IMR-90 (cell line): ENCODE measurements around the gene PRKAG1. TPM values are rescaled to one million over a fixed set of nuclear protein-coding genes. Genes with fewer than 3 reads are reported as not detected.

Experiments
- ATAC-seq: fragments of 200-7000 bp; cut with Tn5 transposase; 2 replicates; pipeline ENCODE4 v1.9.1; 2020; ENCODE audit warnings: low read depth, mild to moderate bottlenecking, moderate library complexity
- BruUV-seq: library from RNA; stranded (reverse); fragments of 400-500 nt; replicated peaks from 2 replicates; lab custom pipeline; 2021; lab: Mats Ljungman, UMichigan
- CTCF ChIA-PET: fragments of 300-600 bp; formaldehyde crosslinking; extraction: SDS; loops from one replicate; lab custom pipeline; 2021; ENCODE audit warnings: antibody characterized with exemption; lab: Yijun Ruan, JAX
- POLR2A ChIA-PET: fragments of 300-600 bp; sonication (Branson Sonifier 250); formaldehyde crosslinking; loops from one replicate; lab custom pipeline; 2022; ENCODE audit warnings: antibody characterized with exemption; ENCODE audit not compliant: unreplicated experiment; lab: Charles Lee
- DNase-seq: peaks from one replicate; pipeline ENCODE4 v3.0.0; 2013
- H2AFZ ChIP-seq: replicated peaks from 2 replicates; pipeline ENCODE3; 2013; ENCODE audit warnings: low read length, mild to moderate bottlenecking; ENCODE audit not compliant: poor library complexity
- H2AK5ac ChIP-seq: 2 replicates; pipeline ENCODE4 v1.6.1; 2013; ENCODE audit warnings: low read depth, low read length, inconsistent platforms
- H2AK9ac ChIP-seq: replicated peaks from 2 replicates; pipeline ENCODE3; 2013; ENCODE audit warnings: mild to moderate bottlenecking, low read depth, low read length, moderate library complexity; ENCODE audit not compliant: poor library complexity
- H2BK120ac ChIP-seq: 2 replicates; pipeline ENCODE4 v1.6.1; 2013; ENCODE audit warnings: low read depth, low read length, inconsistent platforms
- H2BK15ac ChIP-seq: 3 replicates; pipeline ENCODE4 v1.6.1; 2013; ENCODE audit warnings: low read depth, low read length, inconsistent platforms
- H2BK20ac ChIP-seq: 2 replicates; pipeline ENCODE4 v1.6.1; 2013; ENCODE audit warnings: low read depth, mild to moderate bottlenecking, inconsistent platforms, low read length, moderate library complexity
- H2BK5ac ChIP-seq: 2 replicates; pipeline ENCODE4 v1.6.1; 2013; ENCODE audit warnings: mild to moderate bottlenecking, low read depth, low read length, inconsistent platforms; ENCODE audit not compliant: poor library complexity, severe bottlenecking
- H3K14ac ChIP-seq: replicated peaks from 2 replicates; pipeline ENCODE4 v1.6.1; 2013; ENCODE audit warnings: low read depth, low read length, inconsistent platforms
- H3K18ac ChIP-seq: 2 replicates; pipeline ENCODE4 v1.6.1; 2013; ENCODE audit warnings: low read depth, low read length, control low read depth
- H3K23ac ChIP-seq: 2 replicates; pipeline ENCODE4 v1.6.1; 2013; ENCODE audit warnings: low read depth, low read length, inconsistent platforms
- H3K27ac ChIP-seq: 2 replicates; pipeline ENCODE4 v1.5.1; 2013; ENCODE audit warnings: mild to moderate bottlenecking, control low read depth, low read length; ENCODE audit not compliant: insufficient read depth
- H3K27me3 ChIP-seq: 2 replicates; pipeline ENCODE4 v1.6.1; 2013; ENCODE audit warnings: low read length; ENCODE audit not compliant: control insufficient read depth, insufficient read depth
- H3K36me3 ChIP-seq: 2 replicates; pipeline ENCODE4 v1.6.1; 2013; ENCODE audit warnings: low read length, mixed read lengths; ENCODE audit not compliant: control insufficient read depth, insufficient read depth
- H3K4ac ChIP-seq: 2 replicates; pipeline ENCODE4 v1.6.1; 2013; ENCODE audit warnings: low read depth, low read length, inconsistent platforms
- H3K4me1 ChIP-seq: 2 replicates; pipeline ENCODE4 v1.6.1; 2013; ENCODE audit warnings: low read length, mixed read lengths; ENCODE audit not compliant: control insufficient read depth, insufficient read depth
- H3K4me2 ChIP-seq: 2 replicates; pipeline ENCODE4 v1.6.1; 2013; ENCODE audit warnings: low read depth, mild to moderate bottlenecking, control low read depth, low read length, moderate library complexity
- H3K4me3 ChIP-seq: 2 replicates; pipeline ENCODE4 v1.5.1; 2013; ENCODE audit warnings: low read depth, mild to moderate bottlenecking, control low read depth, low read length, moderate library complexity; ENCODE audit not compliant: insufficient read depth
- H3K56ac ChIP-seq: 2 replicates; pipeline ENCODE4 v1.6.1; 2013; ENCODE audit warnings: low read length, inconsistent platforms; ENCODE audit not compliant: insufficient read depth; ENCODE audit errors: extremely low read depth
- H3K79me1 ChIP-seq, 2 experiments: 2 replicates each; pipeline ENCODE4 v1.6.1; 2013; ENCODE audit warnings: low read length in 2 of 2, inconsistent platforms in 1 of 2, low read depth in 1 of 2
- H3K9ac ChIP-seq: 2 replicates; pipeline ENCODE4 v1.6.1; 2013; ENCODE audit warnings: low read depth, low read length, control low read depth
- H3K9me1 ChIP-seq: 2 replicates; pipeline ENCODE4 v1.6.1; 2013; ENCODE audit warnings: low read length, inconsistent platforms; ENCODE audit not compliant: insufficient read depth
- H3K9me3 ChIP-seq: 2 replicates; pipeline ENCODE4 v1.6.1; 2013; ENCODE audit warnings: low read length; ENCODE audit not compliant: control insufficient read depth, insufficient read depth
- H4K20me1 ChIP-seq: 2 replicates; pipeline ENCODE4 v1.6.1; 2013; ENCODE audit warnings: low read length, inconsistent platforms; ENCODE audit not compliant: insufficient read depth
- H4K5ac ChIP-seq: 2 replicates; pipeline ENCODE4 v1.6.1; 2013; ENCODE audit warnings: mild to moderate bottlenecking, low read depth, low read length, control low read depth
- H4K8ac ChIP-seq, 2 experiments: 2 replicates each; pipeline ENCODE4 v1.6.1; 2013; ENCODE audit warnings: low read depth in 2 of 2, low read length in 2 of 2, control low read depth in 1 of 2, inconsistent platforms in 1 of 2
- H4K91ac ChIP-seq: 2 replicates; pipeline ENCODE4 v1.6.1; 2013; ENCODE audit warnings: low read depth, low read length, inconsistent platforms; ENCODE audit not compliant: insufficient read depth
- CEBPB ChIP-seq: IDR thresholded peaks from 2 replicates; pipeline ENCODE4 v1.6.1; 2012; ENCODE audit warnings: low read depth, low read length, improper control_type of control experiment
- CHD1 ChIP-seq: IDR thresholded peaks from 2 replicates; pipeline ENCODE4 v1.6.1; 2012; ENCODE audit warnings: low read depth, low read length, improper control_type of control experiment
- MAFK ChIP-seq: IDR thresholded peaks from 2 replicates; pipeline ENCODE4 v1.6.1; 2012; ENCODE audit warnings: low read depth, low read length, improper control_type of control experiment
- NFE2L2 ChIP-seq: fragments of 150-350 bp; IDR thresholded peaks from 2 replicates; pipeline ENCODE4 v1.6.1; 2016; ENCODE audit warnings: low read depth, mild to moderate bottlenecking, low read length
- POLR2A ChIP-seq: IDR thresholded peaks from 2 replicates; pipeline ENCODE4 v1.6.1; 2012; ENCODE audit warnings: mild to moderate bottlenecking, low read depth, low read length
- RAD21 ChIP-seq: IDR thresholded peaks from 2 replicates; pipeline ENCODE4 v1.6.1; 2012; ENCODE audit warnings: low read length, improper control_type of control experiment
- RCOR1 ChIP-seq: IDR thresholded peaks from 2 replicates; pipeline ENCODE4 v1.6.1; 2012; ENCODE audit warnings: mild to moderate bottlenecking, low read length, improper control_type of control experiment; ENCODE audit not compliant: insufficient replicate concordance
- SMC3 ChIP-seq: fragments of 150-350 bp; IDR thresholded peaks from 2 replicates; pipeline ENCODE4 v1.6.1; 2016; ENCODE audit warnings: low read depth, mild to moderate bottlenecking, antibody characterized with exemption, low read length, moderate library complexity
- USF2 ChIP-seq: fragments of 150-350 bp; IDR thresholded peaks from 2 replicates; pipeline ENCODE4 v1.6.1; 2017; ENCODE audit warnings: mild to moderate bottlenecking, antibody characterized with exemption, low read length, low read depth
- WGBS, 2 experiments: methylation state at CpG; one replicate each; pipeline versions ENCODE4 v1.1.5 to v1.1.7; 2013; ENCODE audit warnings: missing lambda C conversion rate in 2 of 2; ENCODE audit not compliant: insufficient read length in 1 of 2; ENCODE audit errors: extremely low coverage in 2 of 2; 5-methylcytosine and 5-hydroxymethylcytosine counted together
- dilution Hi-C: fragments of 300-500 bp; cut with HindIII; formaldehyde crosslinking; loops from one replicate; pipeline ENCODE4 v1.14.3; 2018; ENCODE audit warnings: low sequenced_read_pairs; ENCODE audit not compliant: unreplicated experiment
- in situ Hi-C: fragments of 300-500 bp; cut with MboI; formaldehyde crosslinking; loops from 3 replicates; pipeline ENCODE4 v1.14.3; 2019; ENCODE audit warnings: low sequenced_read_pairs, inconsistent platforms, mixed read lengths
- intact Hi-C: fragments of 100-400 bp; cut with micrococcal nuclease; formaldehyde crosslinking; loops from 2 replicates; pipeline ENCODE4 v1.10.0; 2022
- polyA plus RNA-seq, 3 experiments: library from polyadenylated mRNA; depleted of rRNA; stranded (reverse); fragments of >200 nt; gene quantifications; 2 replicates each; pipeline ENCODE4 v1.2.3, GENCODE V29; 2012; ENCODE audit warnings: low replicate concordance in 1 of 3
- total RNA-seq: library from RNA; depleted of rRNA; stranded (reverse); fragments of >200 nt; gene quantifications from 2 replicates; pipeline ENCODE4 v1.2.3, GENCODE V29; 2012
- TF ChIP-seq, protein P1 (sequence below): fragments of 150-350 bp; IDR thresholded peaks from 2 replicates; pipeline ENCODE4 v1.6.1; 2016; ENCODE audit warnings: low read depth, mild to moderate bottlenecking, low read length, moderate library complexity, borderline replicate concordance

PRKAG1 gene
- total and polyA plus RNA-seq, 2 of the 4 experiments (the other 2 are of a cell fraction) = 81.1 to 106 TPM

- TF ChIP-seq CHD1 (no peak), RAD21 (no peak), CEBPB (no peak)
Measured at GRCh38 chr12:48998497-48999353, 19.9 kb downstream of the PRKAG1 start (continued).

DNA sequence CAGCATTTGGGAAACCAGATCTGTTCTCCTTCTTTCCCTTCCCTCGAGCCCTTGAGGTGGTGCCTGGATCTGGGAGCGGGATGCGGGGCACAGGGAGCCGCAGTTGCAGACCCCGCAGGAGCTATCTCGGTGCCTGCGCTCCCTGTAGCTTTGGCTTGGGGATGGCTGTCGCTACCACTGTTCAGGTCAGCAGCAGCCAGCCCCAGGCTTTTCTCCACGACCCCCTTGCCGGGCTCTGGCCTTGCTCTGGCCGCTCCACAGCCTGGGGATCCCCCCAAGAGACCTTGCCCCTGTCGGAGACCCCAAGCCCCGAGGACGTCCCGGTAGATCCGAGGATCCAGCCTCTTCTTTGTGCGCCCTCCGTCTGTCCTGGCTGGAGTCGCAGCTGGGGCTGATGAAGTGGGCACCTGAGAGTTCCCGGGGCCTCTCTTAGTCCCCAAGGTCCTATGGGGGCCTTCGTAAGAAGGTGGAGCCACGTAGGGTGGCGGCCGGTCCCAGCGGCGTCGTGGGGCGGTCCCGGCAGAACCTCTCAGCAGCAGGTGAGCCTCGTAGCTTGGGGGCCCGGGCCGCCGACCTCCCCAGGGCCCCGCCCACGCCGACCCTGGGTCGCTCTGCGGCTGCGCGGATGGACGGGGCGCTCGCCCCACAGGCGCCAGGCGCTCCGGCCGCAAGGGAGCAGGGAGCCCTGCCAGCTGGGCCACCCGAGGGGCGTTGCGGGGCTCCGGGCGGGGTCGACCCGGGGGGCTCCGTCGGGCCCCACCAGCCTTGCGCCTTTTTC, 20.7 kb downstream of the PRKAG1 start:
- BruUV-seq = no TSS peak
- DNase-seq = no peak

More for the DNA sequence above, 20.7 kb downstream of the PRKAG1 start:
- TF ChIP-seq NFE2L2 = no peak
- TF ChIP-seq MAFK = no peak
- TF ChIP-seq, protein P1, sequence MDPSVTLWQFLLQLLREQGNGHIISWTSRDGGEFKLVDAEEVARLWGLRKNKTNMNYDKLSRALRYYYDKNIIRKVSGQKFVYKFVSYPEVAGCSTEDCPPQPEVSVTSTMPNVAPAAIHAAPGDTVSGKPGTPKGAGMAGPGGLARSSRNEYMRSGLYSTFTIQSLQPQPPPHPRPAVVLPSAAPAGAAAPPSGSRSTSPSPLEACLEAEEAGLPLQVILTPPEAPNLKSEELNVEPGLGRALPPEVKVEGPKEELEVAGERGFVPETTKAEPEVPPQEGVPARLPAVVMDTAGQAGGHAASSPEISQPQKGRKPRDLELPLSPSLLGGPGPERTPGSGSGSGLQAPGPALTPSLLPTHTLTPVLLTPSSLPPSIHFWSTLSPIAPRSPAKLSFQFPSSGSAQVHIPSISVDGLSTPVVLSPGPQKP = no peak
- TF ChIP-seq RCOR1 = no peak
- no peak for TF ChIP-seq SMC3
- no peak for TF ChIP-seq RAD21
- no peak for TF ChIP-seq USF2
- no peak for TF ChIP-seq POLR2A
- Histone ChIP-seq H3K4ac (no peak overlapping the region), H4K91ac (no peak overlapping the region), H3K4me3 (no peak overlapping the region; the same call in 1 of the 2 replicates), H3K36me3 (peaks cover 13% of the 10 kb centered on the region), H3K9ac (no peak overlapping the region), H3K23ac (no peak overlapping the region), H4K8ac (no peak overlapping the region), H2BK15ac (no peak overlapping the region), H2AK9ac (no peak overlapping the region), H2AFZ (peak overlapping the region; percentile 85), H4K20me1 (peaks cover 6% of the 10 kb centered on the region; the same call in 1 of the 2 replicates), H3K14ac (no peak overlapping the region), H3K79me1 (peaks cover 0 to 5% of the 10 kb centered on the region in 2 experiments; a peak in 1 of 4 replicates), H2BK120ac (no peak overlapping the region), H3K4me2 (no peak overlapping the region), H3K18ac (no peak overlapping the region), H3K4me1 (peaks cover 14% of the 10 kb centered on the region), H4K5ac (no peak overlapping the region), H2BK20ac (no peak overlapping the region), H2AK5ac (no peak overlapping the region), H3K9me1 (peaks cover 3% of the 10 kb centered on the region), H2BK5ac (no peak overlapping the region), H3K27me3 (peaks cover 33% of the 10 kb centered on the region), H3K27ac (no peak overlapping the region), H3K56ac (no peak overlapping the region), H3K9me3 (no peaks in the 10 kb centered on the region)
- intact Hi-C loops = no loop called here
- dilution Hi-C loops = no loop called here
- 6% methylated on average over 17 of the region's 57 CpGs; no CpG with 5 or more reads in 1 of the 2 experiments for WGBS, 2 experiments
- ChIA-PET CTCF (interaction anchor here (1.1 to 3.0 kb wide), 4 partner anchors 10 to 142 kb away, joined by 5 to 17 read pairs (median 11); partner anchors contain the start of gene ARF3), POLR2A (interaction anchor here (0.6 kb wide), 1 partner anchor 161 kb away, joined by 3 read pairs; no protein-coding TSS in a partner anchor)
- no peak for ATAC-seq
- in situ Hi-C loops = no loop called here
